Fibroblast of lung (primary cell): ENCODE measurements around the gene FAM3D.

Source experiments
- CTCF ChIP-seq, 2 donors: IDR thresholded peaks in 1 of 2; conservative IDR thresholded peaks in 1 of 2; 1 replicate in 1 of 2; 2 replicates in 1 of 2; pipeline ENCODE4 v1.5.1; 2011 to 2012; ENCODE audit warnings: low read length in 2 of 2, control low read depth in 1 of 2, inconsistent platforms in 1 of 2, low read depth in 1 of 2, mild to moderate bottlenecking in 1 of 2
- EZH2 ChIP-seq: IDR thresholded peaks from 2 replicates; pipeline ENCODE4 v1.5.1; 2012; ENCODE audit warnings: low read length, control low read depth, mild to moderate bottlenecking; ENCODE audit errors: missing control alignments

- TF ChIP-seq CTCF (conservative IDR thresholded peaks at IDR 0.05 in 1 of 2, IDR thresholded peaks at IDR 0.05 in 1 of 2; ENCODE audit: low read depth in 1 of 2, low read length in 2 of 2) (no peak), EZH2 (no peak)
Measured at GRCh38 chr3:58683001-58683458, 16.5 kb upstream of the FAM3D start.
